K562 (cell line): ENCODE measurements around the gene SDC3. TPM values are rescaled to one million over a fixed set of nuclear protein-coding genes. Genes with fewer than 3 reads are reported as not detected.
A peak's percentile ranks its signal among the peaks of the same experiment; 100 is the strongest.

Source experiments
- CCNT2 ChIP-seq: IDR thresholded peaks from 2 replicates; pipeline ENCODE4 v1.6.1; 2011; ENCODE audit warnings: borderline replicate concordance, low read depth, mild to moderate bottlenecking, moderate library complexity, mixed read lengths, low read length; ENCODE audit not compliant: insufficient read length; ENCODE audit errors: extremely low read depth
- CEBPB ChIP-seq: fragments of 450-650 bp; IDR thresholded peaks from 2 replicates; pipeline ENCODE4 v1.6.1; 2016; ENCODE audit warnings: missing genetic modification characterization, missing compliant biosample characterization
- HNRNPK ChIP-seq: fragments of 200-400 bp; formaldehyde crosslinking; IDR thresholded peaks from one replicate; pipeline ENCODE4 v1.6.1; 2018; ENCODE audit warnings: mild to moderate bottlenecking, low read depth, low read length; ENCODE audit not compliant: poor library complexity, severe bottlenecking
- L3MBTL2 ChIP-seq: fragments of 450-650 bp; IDR thresholded peaks from 2 replicates; pipeline ENCODE4 v1.6.1; 2016; ENCODE audit warnings: mild to moderate bottlenecking, moderate library complexity
- MED1 ChIP-seq: sonication (generic); formaldehyde crosslinking; IDR thresholded peaks from 2 replicates; pipeline ENCODE4 v1.8.1; 2023; ENCODE audit warnings: missing genetic modification reagents, borderline replicate concordance
- MYC ChIP-seq, 2 experiments: fragments of 250-450 bp in 1 of 2; sonication (Bioruptor Pico) in 1 of 2; IDR thresholded peaks; 2 replicates each; pipeline versions ENCODE4 v1.5.1 to v1.6.1; 2012 to 2021; ENCODE audit warnings: low read depth in 2 of 2, borderline replicate concordance in 1 of 2, improper control_type of control experiment in 1 of 2, low read length in 1 of 2, mild to moderate bottlenecking in 1 of 2, moderate library complexity in 1 of 2
- SIN3B ChIP-seq: fragments of 450-650 bp; IDR thresholded peaks from 2 replicates; pipeline ENCODE4 v1.6.1; 2017; ENCODE audit warnings: low read depth, mild to moderate bottlenecking, moderate library complexity
- SLC30A9 ChIP-seq: fragments of 250-450 bp; sonication (Bioruptor Pico); IDR thresholded peaks from 2 replicates; pipeline ENCODE4 v1.8.0; 2022; ENCODE audit warnings: mild to moderate bottlenecking, moderate library complexity
- SREBF2 ChIP-seq: sonication (generic); formaldehyde crosslinking; IDR thresholded peaks from 2 replicates; pipeline ENCODE4 v1.4.0; 2020; ENCODE audit warnings: mild to moderate bottlenecking, missing genetic modification reagents
- TRIM24 ChIP-seq, 2 experiments: fragments of 450-650 bp; IDR thresholded peaks; 2 replicates each; pipeline ENCODE4 v1.6.1; 2016
- ZNF197 ChIP-seq: fragments of 200-800 bp; sonication (Bioruptor generic); IDR thresholded peaks from 2 replicates; pipeline ENCODE4 v1.6.1; 2016; ENCODE audit warnings: low read depth, missing genetic modification characterization, missing compliant biosample characterization
- polyA plus RNA-seq, 8 experiments: library from polyadenylated mRNA; depleted of rRNA in 4 of 8; stranded (reverse) in 5 of 8; unstranded in 3 of 8; fragments of >200 nt; fragmentation: Nextera tagmentation in 2 of 8; fragmentation: Illumina TruSeq in 1 of 8; extraction: Ambion mirVana in 2 of 8; extraction: Trizol in 1 of 8; gene quantifications; 2 replicates each; pipeline versions ENCODE4 v1.2.1 to v1.2.3, GENCODE V29; 2011 to 2014; ENCODE audit warnings: inconsistent platforms in 1 of 8, missing spikeins in 1 of 8
- total RNA-seq, 7 experiments: library from RNA; depleted of rRNA in 6 of 7; stranded (reverse); fragments of >200 nt in 6 of 7; fragmentation: Illumina TruSeq in 2 of 7; extraction: Trizol in 2 of 7; gene quantifications; 2 replicates each; pipeline versions ENCODE4 v1.2.1 to v1.2.3, GENCODE V29; 2011 to 2021; ENCODE audit warnings: low replicate concordance in 1 of 7
- TF ChIP-seq, protein P1 (sequence below), 2 experiments: fragments of 450-650 bp; formaldehyde crosslinking in 1 of 2; IDR thresholded peaks; 2 replicates each; pipeline versions ENCODE4 v1.4.0 to v1.6.1; 2014 to 2020; ENCODE audit warnings: mild to moderate bottlenecking in 2 of 2, borderline replicate concordance in 1 of 2, low read depth in 1 of 2
- TF ChIP-seq, protein P2 (sequence below): IDR thresholded peaks from 2 replicates; pipeline ENCODE4 v1.6.1; 2012; ENCODE audit warnings: low read depth, low read length, improper control_type of control experiment, borderline replicate concordance
- TF ChIP-seq, protein P3 (sequence below): fragments of 450-650 bp; IDR thresholded peaks from one replicate; pipeline ENCODE4 v1.6.1; 2018; ENCODE audit warnings: mild to moderate bottlenecking, moderate library complexity; ENCODE audit not compliant: partially characterized antibody

SDC3 gene
- total and polyA plus RNA-seq, 9 of the 15 experiments (the other 6 are each of a cell fraction or from before 2014, with no cell fraction given), result 0.38 to 44.1 (median 12.1) TPM

DNA sequence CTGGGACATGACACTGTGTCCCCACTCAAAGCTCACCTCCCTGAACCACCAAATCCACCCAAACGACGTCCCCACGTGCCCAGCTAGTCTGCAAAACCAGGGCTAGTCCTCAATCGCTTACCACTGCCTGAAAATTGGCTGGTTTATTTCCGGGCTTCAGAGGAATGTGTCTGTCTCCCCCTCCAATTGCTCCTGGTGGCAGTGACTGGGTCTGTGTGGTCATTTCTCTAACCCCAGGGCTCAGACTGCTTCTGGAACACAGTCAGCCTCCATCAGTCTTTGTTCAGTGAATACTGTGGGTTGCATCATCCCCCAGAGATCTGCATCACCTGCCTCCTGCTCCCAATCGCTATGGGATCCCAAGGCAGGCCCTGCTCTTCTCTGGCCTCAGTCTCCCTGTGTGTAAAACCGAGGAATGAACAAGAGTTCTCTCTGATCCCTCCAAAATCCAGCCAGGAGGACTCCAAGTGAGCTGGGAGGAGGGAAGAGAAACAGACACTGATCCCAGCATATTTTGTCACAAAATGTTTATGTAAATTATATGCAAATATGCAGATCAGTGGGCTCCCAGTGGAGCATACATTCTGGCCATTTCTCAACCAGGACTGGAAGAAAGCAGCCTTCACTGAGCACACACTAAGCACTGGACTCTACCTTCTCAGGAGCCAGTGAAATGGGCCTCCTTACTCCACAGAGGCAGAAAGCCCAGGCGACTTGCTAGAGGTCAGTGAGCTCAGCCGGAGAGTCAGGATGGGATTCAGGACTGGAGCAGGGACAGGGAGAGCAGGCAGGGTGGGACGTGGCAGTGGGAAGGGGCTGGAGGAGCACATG lies 20.9 kb downstream of the SDC3 start (continued):
- TF ChIP-seq, protein P1, sequence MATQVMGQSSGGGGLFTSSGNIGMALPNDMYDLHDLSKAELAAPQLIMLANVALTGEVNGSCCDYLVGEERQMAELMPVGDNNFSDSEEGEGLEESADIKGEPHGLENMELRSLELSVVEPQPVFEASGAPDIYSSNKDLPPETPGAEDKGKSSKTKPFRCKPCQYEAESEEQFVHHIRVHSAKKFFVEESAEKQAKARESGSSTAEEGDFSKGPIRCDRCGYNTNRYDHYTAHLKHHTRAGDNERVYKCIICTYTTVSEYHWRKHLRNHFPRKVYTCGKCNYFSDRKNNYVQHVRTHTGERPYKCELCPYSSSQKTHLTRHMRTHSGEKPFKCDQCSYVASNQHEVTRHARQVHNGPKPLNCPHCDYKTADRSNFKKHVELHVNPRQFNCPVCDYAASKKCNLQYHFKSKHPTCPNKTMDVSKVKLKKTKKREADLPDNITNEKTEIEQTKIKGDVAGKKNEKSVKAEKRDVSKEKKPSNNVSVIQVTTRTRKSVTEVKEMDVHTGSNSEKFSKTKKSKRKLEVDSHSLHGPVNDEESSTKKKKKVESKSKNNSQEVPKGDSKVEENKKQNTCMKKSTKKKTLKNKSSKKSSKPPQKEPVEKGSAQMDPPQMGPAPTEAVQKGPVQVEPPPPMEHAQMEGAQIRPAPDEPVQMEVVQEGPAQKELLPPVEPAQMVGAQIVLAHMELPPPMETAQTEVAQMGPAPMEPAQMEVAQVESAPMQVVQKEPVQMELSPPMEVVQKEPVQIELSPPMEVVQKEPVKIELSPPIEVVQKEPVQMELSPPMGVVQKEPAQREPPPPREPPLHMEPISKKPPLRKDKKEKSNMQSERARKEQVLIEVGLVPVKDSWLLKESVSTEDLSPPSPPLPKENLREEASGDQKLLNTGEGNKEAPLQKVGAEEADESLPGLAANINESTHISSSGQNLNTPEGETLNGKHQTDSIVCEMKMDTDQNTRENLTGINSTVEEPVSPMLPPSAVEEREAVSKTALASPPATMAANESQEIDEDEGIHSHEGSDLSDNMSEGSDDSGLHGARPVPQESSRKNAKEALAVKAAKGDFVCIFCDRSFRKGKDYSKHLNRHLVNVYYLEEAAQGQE (IDR thresholded peaks at IDR 0.05; ENCODE audit: borderline replicate concordance), result no peak
- TF ChIP-seq, protein P1 (CRISPR knock-in tag; IDR thresholded peaks at IDR 0.05; ENCODE audit: low read depth), result 0 out of 2 replicates have a peak, but pooled peaks have one; percentile 20
- peak; percentile 76 for TF ChIP-seq L3MBTL2
- TF ChIP-seq, protein P2, sequence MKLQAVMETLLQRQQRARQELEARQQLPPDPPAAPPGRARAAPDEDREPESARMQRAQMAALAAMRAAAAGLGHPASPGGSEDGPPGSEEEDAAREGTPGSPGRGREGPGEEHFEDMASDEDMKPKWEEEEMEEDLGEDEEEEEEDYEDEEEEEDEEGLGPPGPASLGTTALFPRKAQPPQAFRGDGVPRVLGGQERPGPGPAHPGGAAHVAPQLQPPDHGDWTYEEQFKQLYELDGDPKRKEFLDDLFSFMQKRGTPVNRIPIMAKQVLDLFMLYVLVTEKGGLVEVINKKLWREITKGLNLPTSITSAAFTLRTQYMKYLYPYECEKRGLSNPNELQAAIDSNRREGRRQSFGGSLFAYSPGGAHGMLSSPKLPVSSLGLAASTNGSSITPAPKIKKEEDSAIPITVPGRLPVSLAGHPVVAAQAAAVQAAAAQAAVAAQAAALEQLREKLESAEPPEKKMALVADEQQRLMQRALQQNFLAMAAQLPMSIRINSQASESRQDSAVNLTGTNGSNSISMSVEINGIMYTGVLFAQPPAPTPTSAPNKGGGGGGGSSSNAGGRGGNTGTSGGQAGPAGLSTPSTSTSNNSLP, result no peak
- peak; percentile 88 for TF ChIP-seq MYC (IDR thresholded peaks at IDR 0.05; ENCODE audit: low read depth, low read length)
- TF ChIP-seq MYC (CRISPR knock-in tag; IDR thresholded peaks at IDR 0.05; ENCODE audit: borderline replicate concordance, low read depth), result no peak
- TF ChIP-seq SREBF2 (CRISPR knock-in tag), result no peak
- no peak for TF ChIP-seq CCNT2
- no peak for TF ChIP-seq HNRNPK
- TF ChIP-seq MED1 (CRISPR knock-in tag), result no peak
- TF ChIP-seq ZNF197 (CRISPR knock-in tag), result no peak
- peak; percentile 96 for TF ChIP-seq CEBPB (tag)
- TF ChIP-seq SLC30A9 (CRISPR knock-in tag), result no peak
- TF ChIP-seq, protein P3, sequence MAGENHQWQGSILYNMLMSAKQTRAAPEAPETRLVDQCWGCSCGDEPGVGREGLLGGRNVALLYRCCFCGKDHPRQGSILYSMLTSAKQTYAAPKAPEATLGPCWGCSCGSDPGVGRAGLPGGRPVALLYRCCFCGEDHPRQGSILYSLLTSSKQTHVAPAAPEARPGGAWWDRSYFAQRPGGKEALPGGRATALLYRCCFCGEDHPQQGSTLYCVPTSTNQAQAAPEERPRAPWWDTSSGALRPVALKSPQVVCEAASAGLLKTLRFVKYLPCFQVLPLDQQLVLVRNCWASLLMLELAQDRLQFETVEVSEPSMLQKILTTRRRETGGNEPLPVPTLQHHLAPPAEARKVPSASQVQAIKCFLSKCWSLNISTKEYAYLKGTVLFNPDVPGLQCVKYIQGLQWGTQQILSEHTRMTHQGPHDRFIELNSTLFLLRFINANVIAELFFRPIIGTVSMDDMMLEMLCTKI, result no peak
- TF ChIP-seq SIN3B, result no peak
- peak; percentile 43 to 70; a peak in 2 of 4 replicates for TF ChIP-seq TRIM24 (IDR thresholded peaks at IDR 0.05)
